Stomach (tissue), 9 donors: ENCODE measurements around the gene UNC5B. TPM values are rescaled to one million over a fixed set of nuclear protein-coding genes. Genes with fewer than 3 reads are reported as not detected.

ENCODE experiments used
- DNase-seq, 2 donors: peaks; one replicate each; pipeline versions ENCODE4 v3.0.0 to v3.0.0-alpha.2; 2013 to 2019
- H3K27ac ChIP-seq, 5 donors: fragments of 200-600 bp in 4 of 5; sonication (generic) in 4 of 5; one replicate each; pipeline ENCODE4 v1.5.1; 2013 to 2019; ENCODE audit warnings: mild to moderate bottlenecking in 1 of 5, moderate library complexity in 1 of 5
- H3K27me3 ChIP-seq, 3 donors: fragments of 200-600 bp; sonication (generic); one replicate each; pipeline ENCODE4 v1.5.1; 2017 to 2019; ENCODE audit warnings: mixed run types in 1 of 3
- H3K36me3 ChIP-seq, 4 donors: fragments of 200-600 bp; sonication (generic); 1 replicate in 3 of 4; 2 replicates in 1 of 4; pipeline ENCODE4 v1.5.1; 2016 to 2019
- H3K4me1 ChIP-seq, 4 donors: fragments of 200-600 bp; sonication (generic); one replicate each; pipeline ENCODE4 v1.5.1; 2016 to 2019
- H3K4me3 ChIP-seq, 4 donors: fragments of 200-600 bp; sonication (generic) in 3 of 4; one replicate each; pipeline ENCODE4 v1.5.1; 2016 to 2019; ENCODE audit warnings: mild to moderate bottlenecking in 1 of 4
- H3K9me3 ChIP-seq, 4 donors: fragments of 200-600 bp; sonication (generic); one replicate each; pipeline ENCODE4 v1.5.1; 2016 to 2019
- EP300 ChIP-seq: sonication (generic); formaldehyde crosslinking; IDR thresholded peaks from one replicate; pipeline ENCODE4 v1.6.1; 2017; ENCODE audit warnings: antibody characterized with exemption
- POLR2A ChIP-seq, 4 donors: fragments of 450-650 bp; IDR thresholded peaks; one replicate each; pipeline ENCODE4 v1.6.1; 2016; ENCODE audit warnings: antibody characterized with exemption in 4 of 4, control low read depth in 2 of 4, mild to moderate bottlenecking in 1 of 4, moderate library complexity in 1 of 4
- POLR2AphosphoS5 ChIP-seq, 3 donors: sonication (generic); formaldehyde crosslinking; IDR thresholded peaks; one replicate each; pipeline ENCODE4 v1.6.1; 2016; ENCODE audit warnings: antibody characterized with exemption in 3 of 3
- WGBS, 5 donors: extraction: QIAGEN DNeasy Blood & Tissue Kit in 3 of 5; methylation state at CpG; one replicate each; pipeline versions ENCODE4 v1.1.5 to v1.1.7; 2013 to 2018; 5-methylcytosine and 5-hydroxymethylcytosine counted together
- intact Hi-C: fragments of 100-400 bp; cut with DNase I; formaldehyde crosslinking; loops from one replicate; pipeline ENCODE4 v1.15.1; 2023; ENCODE audit warnings: low total_unique reads
- polyA plus RNA-seq, 3 donors: library from polyadenylated mRNA; stranded (reverse); fragments of 200-250 nt; gene quantifications; one replicate each; pipeline ENCODE4 v1.2.3, GENCODE V29; 2013
- total RNA-seq, 5 donors: library from RNA; depleted of rRNA; stranded (reverse); fragments of >200 nt; gene quantifications; one replicate each; pipeline versions ENCODE4 v1.1.0 to v1.2.3, GENCODE V29; 2014 to 2016
- TF ChIP-seq, protein P1 (sequence below), 7 experiments: fragments of 450-650 bp in 4 of 7; fragments of 200-600 bp in 3 of 7; sonication (generic) in 3 of 7; IDR thresholded peaks; one replicate each; pipeline ENCODE4 v1.5.1; 2016 to 2019; ENCODE audit warnings: antibody characterized with exemption in 7 of 7, control low read depth in 2 of 7, mild to moderate bottlenecking in 1 of 7
- donor health status: healthy with polysubstance abuse.
- donor health status: Bipolar disorder and iron deficiency.
- donor health status: healthy.

Gene UNC5B
- total and polyA plus RNA-seq, 8 donors, result 1.4 to 42.9 (median 5.7) TPM

DNA sequence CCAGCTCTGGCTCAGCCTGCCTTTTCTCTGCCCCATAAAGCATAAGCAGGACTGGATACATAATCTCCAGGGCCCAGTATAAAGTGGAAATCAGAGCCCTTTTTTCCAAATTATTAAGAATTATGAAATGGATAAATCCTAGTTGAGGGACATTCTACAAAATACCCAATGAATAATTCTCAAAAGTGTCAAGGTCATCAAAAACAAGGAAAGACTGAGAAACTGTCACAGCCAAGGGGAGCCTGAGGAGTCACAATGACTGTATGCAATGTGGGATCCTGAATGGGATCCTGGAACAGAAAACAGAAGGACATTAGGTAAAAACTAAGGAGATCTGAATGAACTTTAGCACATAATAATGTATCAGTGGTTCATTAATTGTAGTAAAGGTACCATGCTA is 4.8 kb upstream of the UNC5B start:
- no peak for DNase-seq
- Histone ChIP-seq H3K4me1 (peaks cover 0 to 18% (median 17%) of the 10 kb centered on the region in 4 donors), H3K27me3 (peaks cover 0 to 56% (median 12%) of the 10 kb centered on the region in 3 donors), H3K27ac (no peak overlapping the region), H3K4me3 (no peak overlapping the region), H3K36me3 (no peaks in the 10 kb centered on the region), H3K9me3 (no peaks in the 10 kb centered on the region)
- intact Hi-C loops, result loop anchor here (5.0 kb wide), 1 partner anchor 70 kb away; no protein-coding TSS in a partner anchor
- TF ChIP-seq EP300, result no peak
- TF ChIP-seq, protein P1, sequence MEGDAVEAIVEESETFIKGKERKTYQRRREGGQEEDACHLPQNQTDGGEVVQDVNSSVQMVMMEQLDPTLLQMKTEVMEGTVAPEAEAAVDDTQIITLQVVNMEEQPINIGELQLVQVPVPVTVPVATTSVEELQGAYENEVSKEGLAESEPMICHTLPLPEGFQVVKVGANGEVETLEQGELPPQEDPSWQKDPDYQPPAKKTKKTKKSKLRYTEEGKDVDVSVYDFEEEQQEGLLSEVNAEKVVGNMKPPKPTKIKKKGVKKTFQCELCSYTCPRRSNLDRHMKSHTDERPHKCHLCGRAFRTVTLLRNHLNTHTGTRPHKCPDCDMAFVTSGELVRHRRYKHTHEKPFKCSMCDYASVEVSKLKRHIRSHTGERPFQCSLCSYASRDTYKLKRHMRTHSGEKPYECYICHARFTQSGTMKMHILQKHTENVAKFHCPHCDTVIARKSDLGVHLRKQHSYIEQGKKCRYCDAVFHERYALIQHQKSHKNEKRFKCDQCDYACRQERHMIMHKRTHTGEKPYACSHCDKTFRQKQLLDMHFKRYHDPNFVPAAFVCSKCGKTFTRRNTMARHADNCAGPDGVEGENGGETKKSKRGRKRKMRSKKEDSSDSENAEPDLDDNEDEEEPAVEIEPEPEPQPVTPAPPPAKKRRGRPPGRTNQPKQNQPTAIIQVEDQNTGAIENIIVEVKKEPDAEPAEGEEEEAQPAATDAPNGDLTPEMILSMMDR (IDR thresholded peaks at IDR 0.05), result no peak
- no peak for TF ChIP-seq POLR2AphosphoS5 (IDR thresholded peaks at IDR 0.05)
- TF ChIP-seq POLR2A (IDR thresholded peaks at IDR 0.05), result no peak

- no peak overlapping the region for H3K4me3 ChIP-seq
- WGBS, 5 donors, result 36 to 43% (median 39%) methylated on average over 4 of the region's 4 CpGs
- no peak overlapping the region for H3K27ac ChIP-seq
- peak in 1 of 2 donors; percentile 2 for DNase-seq
- no peaks in the 10 kb centered on the region for H3K9me3 ChIP-seq
- no peaks in the 10 kb centered on the region for H3K36me3 ChIP-seq
- H3K4me1 ChIP-seq, result peaks cover 0 to 35% (median 33%) of the 10 kb centered on the region in 4 donors
- TF ChIP-seq POLR2A (IDR thresholded peaks at IDR 0.05), result no peak
- TF ChIP-seq, protein P1 (IDR thresholded peaks at IDR 0.05), result peak in 1 of 7 experiments; percentile 40
- intact Hi-C loops, result loop anchor here (5.0 kb wide), 1 partner anchor 68 kb away; no protein-coding TSS in a partner anchor
- peaks cover 0 to 67% (median 12%) of the 10 kb centered on the region in 3 donors for H3K27me3 ChIP-seq
Observed at GRCh38 chr10:71209352-71209715, 3.0 kb upstream of the UNC5B start.

DNA sequence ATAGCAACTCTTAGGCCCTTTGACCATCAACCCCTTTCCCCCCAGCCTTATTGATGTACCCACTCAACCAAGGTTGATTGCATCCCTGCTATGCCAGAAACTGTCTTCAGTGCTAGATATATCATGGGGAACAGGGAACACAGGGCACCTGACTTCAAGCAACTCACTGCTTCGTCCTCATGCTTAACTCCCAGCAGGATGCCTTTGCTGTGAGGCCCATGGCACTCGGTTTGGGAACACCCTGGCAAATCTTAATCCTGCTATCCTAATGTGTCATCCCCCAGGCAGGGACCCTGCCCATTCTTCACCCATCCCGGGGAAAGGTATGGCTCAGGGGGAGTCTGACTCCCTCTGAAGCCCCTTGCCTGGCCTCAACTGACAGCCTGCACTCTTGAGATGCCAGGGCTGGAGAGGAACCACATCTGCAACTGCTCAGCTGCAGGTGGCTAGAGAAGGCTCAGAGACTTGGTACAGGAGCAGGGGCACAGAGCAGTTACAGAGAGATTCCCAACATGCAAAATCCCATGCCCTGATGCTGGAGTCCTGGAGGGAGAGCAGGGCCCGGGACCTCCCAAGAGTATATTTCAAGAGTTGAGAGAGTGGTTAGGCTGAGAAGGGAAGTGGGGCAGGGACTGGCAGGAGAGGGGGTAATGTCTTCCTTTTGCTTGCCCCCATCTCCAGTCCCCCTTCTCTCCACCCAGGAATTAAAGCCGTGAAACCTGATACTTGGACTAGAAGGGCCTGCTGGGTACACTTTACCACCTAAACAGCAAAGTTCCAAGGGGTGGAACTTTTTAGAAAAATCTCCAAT is 2.4 kb upstream of the UNC5B start:
- Histone ChIP-seq H3K9me3 (no peaks in the 10 kb centered on the region), H3K4me1 (peaks cover 0 to 41% (median 38%) of the 10 kb centered on the region in 4 donors), H3K36me3 (no peaks in the 10 kb centered on the region), H3K27me3 (peaks cover 0 to 73% (median 12%) of the 10 kb centered on the region in 3 donors), H3K27ac (no peak overlapping the region), H3K4me3 (no peak overlapping the region)
- 41 to 50% (median 47%) methylated on average over 5 of the region's 5 CpGs for WGBS, 5 donors
- peak in 1 of 2 donors; percentile 15 for DNase-seq
- intact Hi-C loops, result loop anchor here (5.0 kb wide), 1 partner anchor 67 kb away; no protein-coding TSS in a partner anchor
- TF ChIP-seq POLR2AphosphoS5 (IDR thresholded peaks at IDR 0.05) (no peak), POLR2A (IDR thresholded peaks at IDR 0.05) (no peak), EP300 (no peak)
- TF ChIP-seq, protein P1 (IDR thresholded peaks at IDR 0.05), result no peak

DNA sequence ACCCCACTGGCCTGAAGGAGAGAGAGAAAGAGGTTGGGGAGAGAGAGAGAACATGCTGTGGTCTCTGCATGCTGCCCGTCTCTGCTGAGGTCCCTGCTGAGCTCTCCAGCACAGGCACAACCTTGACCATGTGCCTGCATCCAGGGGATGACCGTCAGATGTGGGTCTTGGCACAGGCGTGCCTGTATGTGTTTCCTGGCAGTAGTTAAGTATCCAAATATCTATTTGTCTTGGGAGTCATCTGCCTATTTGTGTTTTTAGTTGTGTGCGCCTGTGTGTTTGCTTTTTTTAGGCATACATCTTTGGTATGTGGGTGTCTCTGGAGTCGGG is 1.9 kb upstream of the UNC5B start:
- intact Hi-C loops, result no loop called here
- TF ChIP-seq EP300 (no peak), POLR2AphosphoS5 (IDR thresholded peaks at IDR 0.05) (no peak), POLR2A (IDR thresholded peaks at IDR 0.05) (no peak)
- TF ChIP-seq, protein P1 (IDR thresholded peaks at IDR 0.05), result no peak
- no peaks in the 10 kb centered on the region for H3K36me3 ChIP-seq
- peaks cover 0 to 47% (median 41%) of the 10 kb centered on the region in 4 donors for H3K4me1 ChIP-seq
- no peak overlapping the region for H3K27ac ChIP-seq
- WGBS, 5 donors, result 38 to 48% (median 43%) methylated on average over 5 of the region's 5 CpGs
- H3K4me3 ChIP-seq, result no peak overlapping the region
- H3K27me3 ChIP-seq, result peaks cover 0 to 78% (median 12%) of the 10 kb centered on the region in 3 donors
- peak in 1 of 2 donors; percentile 20 for DNase-seq
- H3K9me3 ChIP-seq, result no peaks in the 10 kb centered on the region
